Measurements from ENCODE around the gene TUBA1C. TPM values are rescaled to one million over a fixed set of nuclear protein-coding genes. Genes with fewer than 3 reads are reported as not detected.
A peak's percentile ranks its signal among the peaks of the same experiment; 100 is the strongest.
"Not testable (repeated sequence)": the region's sequence is repeated elsewhere in the genome, so short reads cannot be mapped to it uniquely, and the experiment has no call there.

TUBA1C gene
- total RNA-seq, 1 experiment from 2014 or later: 2,544 TPM

- DNase-seq (ENCODE audit: low read depth): no peak
Observed at GRCh38 chr12:49305762-49306510, 41.1 kb downstream of the TUBA1C start.

GRCh38 chr12:49309386-49309785 is 44.5 kb downstream of the TUBA1C start:
- no peak for DNase-seq (ENCODE audit: low read depth)

GRCh38 chr12:49310451-49311000 is 45.6 kb downstream of the TUBA1C start:
- not testable (repeated sequence) for DNase-seq (ENCODE audit: low read depth)

GRCh38 chr12:49314811-49315210 is 49.9 kb downstream of the TUBA1C start:
- DNase-seq (ENCODE audit: low read depth): no peak

GRCh38 chr12:49317118-49317517 is 52.2 kb downstream of the TUBA1C start:
- not testable (repeated sequence) for DNase-seq (ENCODE audit: low read depth)

GRCh38 chr12:49320411-49321103 is 55.7 kb downstream of the TUBA1C start:
- not testable (repeated sequence) for DNase-seq (ENCODE audit: low read depth)

GRCh38 chr12:49322367-49322707 is 57.5 kb downstream of the TUBA1C start:
- DNase-seq (ENCODE audit: low read depth): no peak

- peak; percentile 98 for DNase-seq (ENCODE audit: low read depth)
Observed at GRCh38 chr12:49322708-49323523, 58.0 kb downstream of the TUBA1C start, which contains the start of gene TROAP. Gene TROAP, plus strand, starts transcription at chr12:49323255. Its CDS starts 354 bp downstream, at chr12:49323609.

- DNase-seq (ENCODE audit: low read depth): no peak
Observed at GRCh38 chr12:49323524-49324097, 58.7 kb downstream of the TUBA1C start.

Other genes starting within 250 kb of the TUBA1C start
- gene PRKAG1, start 246.3 kb upstream of the TUBA1C start, total RNA-seq (2014; rRNA removed; shearing (Covaris generic)): 101 and 104 TPM in 2 replicates
- gene KMT2D, start 204.3 kb upstream of the TUBA1C start, total RNA-seq (2014; rRNA removed; shearing (Covaris generic)): 12.4 and 17.0 TPM in 2 replicates
- gene RHEBL1, start 195.1 kb upstream of the TUBA1C start, total RNA-seq (2014; rRNA removed; shearing (Covaris generic)): 5.1 and 5.2 TPM in 2 replicates
- gene DHH, start 170.3 kb upstream of the TUBA1C start, total RNA-seq (2014; rRNA removed; shearing (Covaris generic)): not detected in 2 replicates
- gene LMBR1L, start 154.2 kb upstream of the TUBA1C start, total RNA-seq (2014; rRNA removed; shearing (Covaris generic)): 28.2 and 32.8 TPM in 2 replicates
- gene TUBA1B, start 133.7 kb upstream of the TUBA1C start, total RNA-seq (2014; rRNA removed; shearing (Covaris generic)): 4,519 and 5,260 TPM in 2 replicates
- 329 and 349 TPM in 2 replicates for gene TUBA1A, start 76.0 kb upstream of the TUBA1C start, total RNA-seq (2014; rRNA removed; shearing (Covaris generic))
- 0.13 and 0.21 TPM in 2 replicates for gene PRPH, start 30.1 kb downstream of the TUBA1C start, total RNA-seq (2014; rRNA removed; shearing (Covaris generic))
- 35.8 and 48.7 TPM in 2 replicates for gene TROAP, start 58.2 kb downstream of the TUBA1C start, total RNA-seq (2014; rRNA removed; shearing (Covaris generic))
- 5.3 and 5.7 TPM in 2 replicates for gene C1QL4, start 72.1 kb downstream of the TUBA1C start, total RNA-seq (2014; rRNA removed; shearing (Covaris generic))
- gene DNAJC22, start 81.8 kb downstream of the TUBA1C start, total RNA-seq (2014; rRNA removed; shearing (Covaris generic)): 8.3 and 9.1 TPM in 2 replicates
- gene SPATS2, start 102.4 kb downstream of the TUBA1C start, total RNA-seq (2014; rRNA removed; shearing (Covaris generic)): 30.4 and 39.4 TPM in 2 replicates